GM12878 (cell line): ENCODE data around the gene CBFB. TPM values are rescaled to one million over a fixed set of nuclear protein-coding genes. Genes with fewer than 3 reads are reported as not detected.
A peak's percentile ranks its signal among the peaks of the same experiment; 100 is the strongest.

ENCODE experiments used
- ATAC-seq: fragments of 200-7000 bp; cut with Tn5 transposase; 3 replicates; pipeline ENCODE4 v1.9.1; 2020; ENCODE audit warnings: mild to moderate bottlenecking, moderate library complexity
- BruUV-seq: library from RNA; stranded (reverse); fragments of 400-500 nt; replicated peaks from 2 replicates; lab custom pipeline; 2021; lab: Mats Ljungman, UMichigan
- CTCF ChIA-PET: fragments of 300-600 bp; sonication (Branson Sonifier 250); formaldehyde crosslinking; extraction: SDS; loops from one replicate; lab custom pipeline; 2021; ENCODE audit warnings: inconsistent platforms; lab: Yijun Ruan, JAX
- POLR2A ChIA-PET: fragments of 350-600 bp; formaldehyde crosslinking; extraction: SDS; loops from one replicate; lab custom pipeline; 2021; ENCODE audit warnings: inconsistent platforms; lab: Charles Lee
- RAD21 ChIA-PET: fragments of 300-600 bp; sonication (Branson Sonifier 250); formaldehyde crosslinking; loops from one replicate; lab custom pipeline; 2023; ENCODE audit warnings: antibody characterized with exemption; ENCODE audit not compliant: unreplicated experiment; lab: Charles Lee
- SMC1A ChIA-PET: fragments of 300-600 bp; sonication (Branson Sonifier 250); formaldehyde crosslinking; loops from one replicate; lab custom pipeline; 2023; ENCODE audit not compliant: unreplicated experiment, uncharacterized antibody; lab: Charles Lee
- DNase-seq: peaks from one replicate; pipeline ENCODE4 v3.0.0-alpha.2; 2011; ENCODE audit warnings: low read depth, low spot score
- FAIRE-seq: peaks from 3 replicates; lab custom pipeline; 2011; peaks lifted over from hg19 to GRCh38; lab: Jason Lieb, UNC
- H2AFZ ChIP-seq: 2 replicates; pipeline ENCODE4 v1.6.0; 2011; ENCODE audit warnings: low read depth, low read length, control low read depth; ENCODE audit not compliant: control insufficient read depth
- H3K27ac ChIP-seq: 2 replicates; pipeline ENCODE4 v1.5.1; 2011; ENCODE audit warnings: control low read depth; ENCODE audit not compliant: control insufficient read depth, insufficient read depth
- H3K27me3 ChIP-seq, 2 experiments: replicated peaks in 1 of 2; 2 replicates each; pipeline versions ENCODE4 v1.6.0 to v1.6.1; 2011; ENCODE audit warnings: low read length in 1 of 2; ENCODE audit not compliant: control insufficient read depth in 2 of 2, insufficient read depth in 2 of 2
- H3K36me3 ChIP-seq, 2 experiments: 2 replicates each; pipeline ENCODE4 v1.5.1; 2011; ENCODE audit warnings: low read length in 1 of 2; ENCODE audit not compliant: control insufficient read depth in 2 of 2, insufficient read depth in 2 of 2
- H3K4me1 ChIP-seq: 2 replicates; pipeline ENCODE4 v1.6.1; 2011; ENCODE audit warnings: mild to moderate bottlenecking, low read length, moderate library complexity, mixed read lengths; ENCODE audit not compliant: control insufficient read depth, insufficient read depth
- H3K4me2 ChIP-seq: 2 replicates; pipeline ENCODE4 v1.6.0; 2011; ENCODE audit warnings: control low read depth; ENCODE audit not compliant: control insufficient read depth, insufficient read depth
- H3K4me3 ChIP-seq: fragments of 200-600 bp; sonication (generic); 2 replicates; pipeline ENCODE4 v1.5.1; 2016
- H3K79me2 ChIP-seq: 2 replicates; pipeline ENCODE4 v1.6.0; 2011; ENCODE audit warnings: low read length; ENCODE audit not compliant: control insufficient read depth, insufficient read depth
- H3K9ac ChIP-seq: 2 replicates; pipeline ENCODE4 v1.8.0; 2011; ENCODE audit warnings: low read length, control low read depth, mixed read lengths; ENCODE audit not compliant: control insufficient read depth, insufficient read depth
- H3K9me3 ChIP-seq: replicated peaks from 3 replicates; pipeline ENCODE4 v1.5.1; 2011; ENCODE audit warnings: mild to moderate bottlenecking, low read length; ENCODE audit not compliant: control insufficient read depth, insufficient read depth
- H4K20me1 ChIP-seq: 2 replicates; pipeline ENCODE4 v1.6.0; 2011; ENCODE audit not compliant: control insufficient read depth, insufficient read depth
- ATF7 ChIP-seq: fragments of 450-650 bp; IDR thresholded peaks from 2 replicates; pipeline ENCODE4 v1.6.1; 2016; ENCODE audit warnings: low read depth, mild to moderate bottlenecking
- DPF2 ChIP-seq: fragments of 450-650 bp; IDR thresholded peaks from 2 replicates; pipeline ENCODE4 v1.6.1; 2017; ENCODE audit warnings: mild to moderate bottlenecking
- HCFC1 ChIP-seq: fragments of 150-350 bp; IDR thresholded peaks from 2 replicates; pipeline ENCODE4 v1.6.1; 2014; ENCODE audit warnings: low read length
- HDAC2 ChIP-seq: fragments of 200-600 bp; sonication (generic); IDR thresholded peaks from 2 replicates; pipeline ENCODE4 v1.6.1; 2017
- HDGF ChIP-seq: fragments of 450-650 bp; IDR thresholded peaks from 2 replicates; pipeline ENCODE4 v1.6.1; 2016; ENCODE audit warnings: antibody characterized with exemption
- NBN ChIP-seq: fragments of 450-650 bp; IDR thresholded peaks from 2 replicates; pipeline ENCODE4 v1.6.1; 2016
- NFYA ChIP-seq: IDR thresholded peaks from 2 replicates; pipeline ENCODE4 v1.6.1; 2011; ENCODE audit warnings: low read depth, mild to moderate bottlenecking, low read length, improper control_type of control experiment, borderline replicate concordance
- NR2C1 ChIP-seq: fragments of 450-650 bp; IDR thresholded peaks from 2 replicates; pipeline ENCODE4 v1.6.1; 2017; ENCODE audit warnings: antibody characterized with exemption, mild to moderate bottlenecking, moderate library complexity
- NR2F1 ChIP-seq: fragments of 450-650 bp; conservative IDR thresholded peaks from 2 replicates; pipeline ENCODE4 v1.6.1; 2017; ENCODE audit warnings: mild to moderate bottlenecking
- RAD51 ChIP-seq: fragments of 450-650 bp; IDR thresholded peaks from 2 replicates; pipeline ENCODE4 v1.6.1; 2016; ENCODE audit warnings: moderate library complexity, mild to moderate bottlenecking, inconsistent platforms
- RCOR1 ChIP-seq: conservative IDR thresholded peaks from 2 replicates; pipeline ENCODE4 v1.6.1; 2012; ENCODE audit warnings: low read depth, low read length, improper control_type of control experiment
- RELA ChIP-seq: fragments of 450-650 bp; IDR thresholded peaks from 2 replicates; pipeline ENCODE4 v1.8.0; 2014; ENCODE audit warnings: borderline replicate concordance; ENCODE audit not compliant: partially characterized antibody
- SUPT20H ChIP-seq: IDR thresholded peaks from 2 replicates; pipeline ENCODE4 v1.6.1; 2011; ENCODE audit warnings: low read depth, mild to moderate bottlenecking, low read length, moderate library complexity, borderline replicate concordance; ENCODE audit not compliant: control insufficient read depth
- WGBS: methylation state at CpG from one replicate; pipeline ENCODE4 v1.1.6; 2016; ENCODE audit warnings: low lambda C conversion rate; ENCODE audit not compliant: insufficient replicate concordance, insufficient coverage; ENCODE audit errors: missing lambda C conversion rate; 5-methylcytosine and 5-hydroxymethylcytosine counted together
- in situ Hi-C: fragments of 300-500 bp; cut with MboI; formaldehyde crosslinking; loops from 9 replicates; pipeline ENCODE4 v1.14.3; 2018; ENCODE audit warnings: mixed read lengths
- intact Hi-C: fragments of 100-400 bp; cut with micrococcal nuclease; formaldehyde crosslinking; loops from one replicate; pipeline ENCODE4 v1.14.2; 2022; ENCODE audit not compliant: unreplicated experiment
- polyA plus RNA-seq, 11 experiments: library from polyadenylated mRNA; depleted of rRNA in 4 of 11; unstranded in 6 of 11; stranded (reverse) in 5 of 11; fragments of >200 nt; fragmentation: Nextera tagmentation in 4 of 11; fragmentation: Illumina TruSeq in 1 of 11; extraction: Ambion mirVana in 4 of 11; extraction: Trizol in 1 of 11; gene quantifications; 1 replicate in 1 of 11; 2 replicates in 10 of 11; pipeline versions ENCODE4 v1.2.1 to v1.2.3, GENCODE V29; 2011 to 2016; ENCODE audit warnings: inconsistent platforms in 2 of 11, missing spikeins in 2 of 11, low read depth in 1 of 11
- total RNA-seq, 4 experiments: library from RNA; depleted of rRNA in 3 of 4; stranded (reverse); fragments of >200 nt in 3 of 4; fragmentation: Illumina TruSeq in 1 of 4; extraction: Trizol in 1 of 4; gene quantifications; 2 replicates each; pipeline versions ENCODE4 v1.2.1 to v1.2.3, GENCODE V29; 2013 to 2021
- TF ChIP-seq, protein P1 (sequence below): IDR thresholded peaks from 2 replicates; pipeline ENCODE4 v1.6.1; 2012; ENCODE audit warnings: low read length, inconsistent platforms
- TF ChIP-seq, protein P2 (sequence below): fragments of 450-650 bp; IDR thresholded peaks from 2 replicates; pipeline ENCODE4 v1.6.1; 2018; ENCODE audit warnings: borderline replicate concordance, mild to moderate bottlenecking; ENCODE audit not compliant: partially characterized antibody
- TF ChIP-seq, protein P3 (sequence below): IDR thresholded peaks from 2 replicates; pipeline ENCODE4 v1.6.1; 2012; ENCODE audit warnings: low read depth, low read length, improper control_type of control experiment
- TF ChIP-seq, protein P4 (sequence below): fragments of 150-350 bp; IDR thresholded peaks from 2 replicates; pipeline ENCODE4 v1.6.1; 2016; ENCODE audit warnings: low read depth, low read length

The CBFB gene
- total and polyA plus RNA-seq, 10 of the 15 experiments (the other 5 are each of a cell fraction or from before 2014, with no cell fraction given) = 25.3 to 83.8 (median 65.7) TPM

DNA sequence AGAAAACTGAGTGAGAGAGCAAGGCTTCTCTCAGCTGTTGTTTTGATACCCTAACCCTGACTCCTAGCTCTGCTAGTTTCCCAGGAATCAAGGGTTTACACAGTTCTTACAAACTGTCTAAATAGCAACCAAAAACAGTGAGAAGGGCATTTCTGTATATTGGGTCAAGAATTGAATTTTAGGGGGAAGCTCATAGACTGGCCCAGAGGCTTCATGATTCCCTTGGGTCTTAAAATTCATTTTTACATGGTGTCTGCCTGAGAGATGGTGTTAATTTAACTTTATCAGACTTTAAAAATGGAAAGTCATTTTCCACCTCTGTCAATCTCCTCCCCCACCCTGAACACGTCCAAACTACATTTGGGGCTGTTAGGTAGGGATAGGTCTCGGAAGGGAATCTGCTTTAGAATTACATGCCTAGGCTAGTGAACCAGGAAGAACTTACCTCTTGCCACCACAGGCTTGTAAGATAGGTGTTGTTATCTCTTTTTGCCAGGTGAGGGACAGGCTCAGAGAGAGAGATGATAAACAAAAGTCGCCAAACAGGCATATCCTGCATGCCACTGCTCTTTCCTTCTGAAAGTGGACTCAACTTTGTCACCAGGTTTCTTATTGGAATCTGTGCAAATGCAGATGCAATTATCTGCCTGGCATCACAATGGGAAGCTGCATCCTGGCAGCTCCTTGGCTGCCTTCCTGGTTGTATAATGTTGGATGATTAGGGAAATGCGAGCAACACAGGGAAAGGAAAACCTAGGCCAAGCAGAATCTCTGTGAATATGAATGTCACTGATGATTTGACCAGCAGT, 83.8 kb downstream of the CBFB start:
- Histone ChIP-seq H3K4me1 (peaks cover 9% of the 10 kb centered on the region), H3K4me2 (peak overlapping the region; percentile 46; the same call in 1 of the 2 replicates), H3K36me3 (no peaks in the 10 kb centered on the region; a peak in 1 of 4 replicates), H4K20me1 (no peaks in the 10 kb centered on the region), H2AFZ (no peak overlapping the region), H3K79me2 (peaks cover 22% of the 10 kb centered on the region), H3K27ac (no peak overlapping the region), H3K9me3 (no peaks in the 10 kb centered on the region), H3K9ac (no peak overlapping the region), H3K4me3 (no peak overlapping the region), H3K27me3 (no peaks in the 10 kb centered on the region)
- SMC1A ChIA-PET = interaction anchor here (0.7 to 1.6 kb wide), 4 partner anchors 9 to 100 kb away, joined by 3 to 5 read pairs (median 4); no protein-coding TSS in a partner anchor
- BruUV-seq = TSS peak; percentile 28
- intact Hi-C loops = no loop called here
- RAD21 ChIA-PET = interaction anchor here (0.8 to 1.2 kb wide), 3 partner anchors 52 to 137 kb away, joined by 3 to 6 read pairs (median 3); no protein-coding TSS in a partner anchor
- 83% methylated on average over 4 of the region's 4 CpGs for WGBS
- in situ Hi-C loops = no loop called here
- DNase-seq (no peak), ATAC-seq (no peak), FAIRE-seq (no peak)
- POLR2A ChIA-PET = interaction anchor here (0.6 to 1.5 kb wide), 2 partner anchors 11 to 32 kb away, joined by 3 to 6 read pairs; no protein-coding TSS in a partner anchor
- CTCF ChIA-PET = interaction anchor here (0.6 to 2.2 kb wide), 8 partner anchors 16 to 156 kb away, joined by 3 to 8 read pairs (median 3); partner anchors contain the start of gene EXOC3L1
- TF ChIP-seq SUPT20H (no peak), NFYA (no peak), HDAC2 (no peak), NR2C1 (no peak), RAD51 (no peak), NBN (no peak), HCFC1 (no peak), HDGF (no peak), ATF7 (no peak), DPF2 (no peak), NR2F1 (no peak), RELA (no peak), RCOR1 (no peak)
- TF ChIP-seq, protein P1, sequence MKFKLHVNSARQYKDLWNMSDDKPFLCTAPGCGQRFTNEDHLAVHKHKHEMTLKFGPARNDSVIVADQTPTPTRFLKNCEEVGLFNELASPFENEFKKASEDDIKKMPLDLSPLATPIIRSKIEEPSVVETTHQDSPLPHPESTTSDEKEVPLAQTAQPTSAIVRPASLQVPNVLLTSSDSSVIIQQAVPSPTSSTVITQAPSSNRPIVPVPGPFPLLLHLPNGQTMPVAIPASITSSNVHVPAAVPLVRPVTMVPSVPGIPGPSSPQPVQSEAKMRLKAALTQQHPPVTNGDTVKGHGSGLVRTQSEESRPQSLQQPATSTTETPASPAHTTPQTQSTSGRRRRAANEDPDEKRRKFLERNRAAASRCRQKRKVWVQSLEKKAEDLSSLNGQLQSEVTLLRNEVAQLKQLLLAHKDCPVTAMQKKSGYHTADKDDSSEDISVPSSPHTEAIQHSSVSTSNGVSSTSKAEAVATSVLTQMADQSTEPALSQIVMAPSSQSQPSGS = no peak
- TF ChIP-seq, protein P2, sequence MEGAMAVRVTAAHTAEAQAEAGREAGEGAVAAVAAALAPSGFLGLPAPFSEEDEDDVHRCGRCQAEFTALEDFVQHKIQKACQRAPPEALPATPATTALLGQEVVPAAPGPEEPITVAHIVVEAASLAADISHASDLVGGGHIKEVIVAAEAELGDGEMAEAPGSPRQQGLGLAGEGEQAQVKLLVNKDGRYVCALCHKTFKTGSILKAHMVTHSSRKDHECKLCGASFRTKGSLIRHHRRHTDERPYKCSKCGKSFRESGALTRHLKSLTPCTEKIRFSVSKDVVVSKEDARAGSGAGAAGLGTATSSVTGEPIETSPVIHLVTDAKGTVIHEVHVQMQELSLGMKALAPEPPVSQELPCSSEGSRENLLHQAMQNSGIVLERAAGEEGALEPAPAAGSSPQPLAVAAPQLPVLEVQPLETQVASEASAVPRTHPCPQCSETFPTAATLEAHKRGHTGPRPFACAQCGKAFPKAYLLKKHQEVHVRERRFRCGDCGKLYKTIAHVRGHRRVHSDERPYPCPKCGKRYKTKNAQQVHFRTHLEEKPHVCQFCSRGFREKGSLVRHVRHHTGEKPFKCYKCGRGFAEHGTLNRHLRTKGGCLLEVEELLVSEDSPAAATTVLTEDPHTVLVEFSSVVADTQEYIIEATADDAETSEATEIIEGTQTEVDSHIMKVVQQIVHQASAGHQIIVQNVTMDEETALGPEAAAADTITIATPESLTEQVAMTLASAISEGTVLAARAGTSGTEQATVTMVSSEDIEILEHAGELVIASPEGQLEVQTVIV = no peak
- TF ChIP-seq, protein P3, sequence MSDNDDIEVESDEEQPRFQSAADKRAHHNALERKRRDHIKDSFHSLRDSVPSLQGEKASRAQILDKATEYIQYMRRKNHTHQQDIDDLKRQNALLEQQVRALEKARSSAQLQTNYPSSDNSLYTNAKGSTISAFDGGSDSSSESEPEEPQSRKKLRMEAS = no peak
- TF ChIP-seq, protein P4, sequence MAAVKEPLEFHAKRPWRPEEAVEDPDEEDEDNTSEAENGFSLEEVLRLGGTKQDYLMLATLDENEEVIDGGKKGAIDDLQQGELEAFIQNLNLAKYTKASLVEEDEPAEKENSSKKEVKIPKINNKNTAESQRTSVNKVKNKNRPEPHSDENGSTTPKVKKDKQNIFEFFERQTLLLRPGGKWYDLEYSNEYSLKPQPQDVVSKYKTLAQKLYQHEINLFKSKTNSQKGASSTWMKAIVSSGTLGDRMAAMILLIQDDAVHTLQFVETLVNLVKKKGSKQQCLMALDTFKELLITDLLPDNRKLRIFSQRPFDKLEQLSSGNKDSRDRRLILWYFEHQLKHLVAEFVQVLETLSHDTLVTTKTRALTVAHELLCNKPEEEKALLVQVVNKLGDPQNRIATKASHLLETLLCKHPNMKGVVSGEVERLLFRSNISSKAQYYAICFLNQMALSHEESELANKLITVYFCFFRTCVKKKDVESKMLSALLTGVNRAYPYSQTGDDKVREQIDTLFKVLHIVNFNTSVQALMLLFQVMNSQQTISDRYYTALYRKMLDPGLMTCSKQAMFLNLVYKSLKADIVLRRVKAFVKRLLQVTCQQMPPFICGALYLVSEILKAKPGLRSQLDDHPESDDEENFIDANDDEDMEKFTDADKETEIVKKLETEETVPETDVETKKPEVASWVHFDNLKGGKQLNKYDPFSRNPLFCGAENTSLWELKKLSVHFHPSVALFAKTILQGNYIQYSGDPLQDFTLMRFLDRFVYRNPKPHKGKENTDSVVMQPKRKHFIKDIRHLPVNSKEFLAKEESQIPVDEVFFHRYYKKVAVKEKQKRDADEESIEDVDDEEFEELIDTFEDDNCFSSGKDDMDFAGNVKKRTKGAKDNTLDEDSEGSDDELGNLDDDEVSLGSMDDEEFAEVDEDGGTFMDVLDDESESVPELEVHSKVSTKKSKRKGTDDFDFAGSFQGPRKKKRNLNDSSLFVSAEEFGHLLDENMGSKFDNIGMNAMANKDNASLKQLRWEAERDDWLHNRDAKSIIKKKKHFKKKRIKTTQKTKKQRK = no peak
